Breast epithelium (tissue), 3 donors: ENCODE measurements around the gene MFSD11.

Experiments used
- CTCF ChIP-seq, 3 donors: fragments of 450-650 bp; IDR thresholded peaks; one replicate each; pipeline ENCODE4 v1.5.1; 2016 to 2017; ENCODE audit warnings: antibody characterized with exemption in 3 of 3, mild to moderate bottlenecking in 3 of 3, moderate library complexity in 3 of 3
- POLR2A ChIP-seq: fragments of 450-650 bp; IDR thresholded peaks from one replicate; pipeline ENCODE4 v1.6.1; 2016; ENCODE audit warnings: antibody characterized with exemption, mild to moderate bottlenecking, moderate library complexity

DNA sequence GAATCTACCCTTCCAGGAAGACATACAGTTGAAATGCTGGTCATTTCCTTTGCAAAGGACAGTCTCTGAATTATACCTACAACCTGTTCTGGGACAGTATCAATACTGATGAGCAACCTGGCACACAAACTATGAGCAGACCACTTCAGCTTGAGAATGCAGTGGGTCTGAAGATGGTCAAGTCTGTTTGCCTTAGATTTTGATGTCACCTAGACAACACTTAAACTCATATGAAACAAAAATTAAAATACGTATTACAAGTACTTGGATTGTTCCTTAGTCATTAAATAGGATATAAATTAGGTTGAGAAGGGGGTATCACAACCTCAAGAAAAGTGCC, 4.3 kb upstream of the MFSD11 start:
- TF ChIP-seq CTCF (IDR thresholded peaks at IDR 0.05) (no peak), POLR2A (no peak)
